Measurements from ENCODE around the gene MED27.
"Not testable (repeated sequence)": the region's sequence is repeated elsewhere in the genome, so short reads cannot be mapped to it uniquely, and the experiment has no call there.

MED27 gene

GRCh38 chr9:132014218-132014805 is 65.4 kb downstream of the MED27 start:
- no peak for DNase-seq

DNA sequence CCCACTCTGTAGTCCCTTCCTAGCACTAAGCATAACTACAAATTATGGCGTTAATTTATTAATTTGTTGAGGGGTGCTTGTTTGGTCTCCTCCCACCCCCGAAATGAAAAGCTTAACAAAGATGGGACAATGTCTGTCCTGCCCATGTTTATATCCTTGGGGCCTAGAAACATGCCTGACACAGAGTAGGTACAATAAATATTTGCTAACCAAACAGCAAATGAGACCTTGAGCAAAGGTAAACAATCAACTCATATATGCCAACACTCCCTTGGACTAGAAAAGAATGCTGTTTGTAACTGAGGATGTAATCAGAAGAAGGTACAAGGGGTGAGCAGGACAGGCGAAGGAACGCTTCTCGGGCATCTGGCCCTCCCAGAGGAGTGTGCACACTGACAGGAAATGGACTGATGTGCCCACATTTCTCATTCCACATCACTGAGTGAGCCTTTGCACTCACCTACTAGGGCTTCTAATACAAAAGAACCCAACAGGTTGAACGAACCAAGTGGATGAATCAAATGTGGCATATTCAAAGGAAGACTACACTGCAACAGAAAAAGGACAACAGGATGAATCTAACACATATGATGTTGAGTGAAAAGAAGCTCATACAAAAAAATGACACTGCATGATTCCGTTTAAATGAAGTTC is 66.8 kb downstream of the MED27 start:
- DNase-seq: no peak

GRCh38 chr9:132011896-132012295 is 67.8 kb downstream of the MED27 start:
- DNase-seq: no peak

GRCh38 chr9:132011309-132011708 is 68.4 kb downstream of the MED27 start:
- DNase-seq: no peak

DNA sequence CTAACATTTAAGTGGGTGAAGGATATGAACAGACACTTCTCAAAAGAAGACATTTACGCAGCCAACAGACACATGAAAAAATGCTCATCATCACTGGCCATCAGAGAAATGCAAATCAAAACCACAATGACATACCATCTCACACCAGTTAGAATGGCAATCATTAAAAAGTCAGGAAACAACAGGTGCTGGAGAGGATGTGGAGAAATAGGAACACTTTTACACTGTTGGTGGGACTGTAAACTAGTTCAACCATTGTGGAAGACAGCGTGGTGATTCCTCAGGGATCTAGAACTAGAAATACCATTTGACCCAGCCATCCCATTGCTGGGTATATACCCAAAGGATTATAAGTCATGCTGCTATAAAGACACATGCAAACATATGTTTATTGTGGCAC is 69.5 kb downstream of the MED27 start:
- DNase-seq: not testable (repeated sequence)

DNA sequence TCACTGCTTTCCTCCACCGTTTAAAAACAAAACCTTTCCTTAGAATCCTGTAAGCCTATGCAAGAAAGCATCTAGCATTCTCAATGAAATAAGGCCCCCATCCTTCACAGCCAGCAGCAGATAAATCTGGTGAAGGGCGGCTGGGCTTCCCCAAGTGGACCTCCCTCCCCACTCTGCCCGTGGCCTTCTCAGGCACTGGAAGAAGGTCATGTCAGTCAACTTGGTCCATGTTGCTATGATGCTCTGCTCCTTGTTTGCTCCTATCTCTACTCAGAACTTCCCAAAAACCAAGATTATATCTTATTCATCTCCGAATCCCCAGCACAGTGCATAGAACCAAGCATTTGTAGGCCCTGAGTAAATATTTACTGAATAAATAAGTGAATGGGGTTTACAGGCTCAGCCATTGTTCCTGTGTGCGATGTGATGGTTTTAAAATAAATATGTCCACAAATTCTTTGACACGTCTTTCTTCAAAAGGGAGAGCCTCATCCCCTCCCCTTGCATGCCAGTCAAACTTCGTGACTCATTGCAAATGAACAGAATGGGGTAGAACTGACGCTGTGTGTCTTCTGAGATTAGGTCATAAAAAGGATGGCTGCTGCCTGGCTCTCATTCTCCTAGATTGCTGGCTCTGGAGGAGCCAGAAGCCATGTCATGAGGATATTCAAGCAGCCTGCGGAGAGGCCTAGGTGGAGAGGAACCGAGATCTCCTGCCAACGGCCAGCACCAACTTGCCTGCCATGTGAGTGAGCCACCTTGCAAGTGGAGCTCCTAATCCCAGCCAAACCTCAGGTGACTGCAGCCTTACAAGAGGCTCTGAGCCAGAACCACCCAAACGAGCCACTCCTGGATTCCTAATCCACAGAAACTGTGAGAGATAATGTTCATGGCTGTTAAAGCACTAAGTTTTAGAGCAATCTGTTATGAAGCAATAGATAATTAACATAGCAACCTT is 70.5 kb downstream of the MED27 start:
- DNase-seq: no peak

- DNase-seq: no peak
Observed at GRCh38 chr9:132008184-132008803, 71.4 kb downstream of the MED27 start.

DNA sequence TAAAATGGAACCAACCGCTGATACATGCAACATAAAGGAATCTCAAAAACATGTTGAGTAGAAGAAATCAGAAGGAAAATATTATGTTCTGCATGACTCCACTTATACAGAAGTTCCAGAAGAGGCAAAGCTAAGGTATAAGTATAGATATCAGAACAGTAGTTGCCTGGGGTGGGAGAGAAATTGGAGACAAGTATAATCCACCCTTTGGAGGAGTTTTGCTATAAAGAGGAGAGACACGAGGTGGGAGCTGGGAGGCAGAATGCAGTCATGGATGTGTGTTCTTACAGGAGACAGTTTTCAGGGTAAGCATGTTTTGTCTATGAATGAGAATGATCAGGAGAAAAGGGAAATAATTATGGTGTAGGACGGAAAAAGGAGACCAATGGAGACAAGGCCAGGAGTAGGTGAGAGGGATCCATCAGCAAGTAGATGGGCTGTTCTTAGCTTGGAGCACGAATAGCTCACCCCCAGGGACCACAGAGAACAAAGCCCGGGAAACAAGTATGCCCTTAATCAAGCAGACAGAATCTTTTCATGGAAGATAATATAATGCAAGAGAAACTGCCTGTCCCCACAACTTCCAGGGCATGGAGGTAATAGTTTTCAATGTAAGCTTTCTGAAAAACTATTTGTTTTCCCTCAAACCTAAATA is 72.2 kb downstream of the MED27 start:
- no peak for DNase-seq

- peak; percentile 10 for DNase-seq
Observed at GRCh38 chr9:132006677-132007370, 72.8 kb downstream of the MED27 start.

DNA sequence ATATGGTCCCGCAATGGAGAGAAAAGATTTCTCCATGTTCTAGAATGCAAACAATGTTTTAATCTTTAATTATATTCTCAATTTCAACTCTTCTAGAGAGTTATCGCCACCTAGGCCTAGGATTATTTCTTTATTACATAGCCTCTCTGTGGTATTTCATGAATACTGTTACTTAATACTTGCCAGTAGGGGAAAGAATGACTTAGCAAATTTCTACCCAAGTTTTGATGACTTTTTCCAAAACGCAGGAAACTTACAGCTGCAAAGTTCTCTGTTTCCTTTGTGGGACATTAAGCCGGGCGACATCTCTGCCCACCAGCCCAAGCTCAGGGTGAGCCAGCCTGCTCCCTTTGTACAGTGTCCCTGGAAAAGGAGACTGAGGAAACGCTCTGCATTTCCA is 73.8 kb downstream of the MED27 start:
- DNase-seq: peak; percentile 9

GRCh38 chr9:132004323-132004722 is 75.3 kb downstream of the MED27 start:
- DNase-seq: no peak

- no peak for DNase-seq
Observed at GRCh38 chr9:132003896-132004295, 75.8 kb downstream of the MED27 start.

- no peak for DNase-seq
Observed at GRCh38 chr9:132003319-132003704, 76.4 kb downstream of the MED27 start.

GRCh38 chr9:132002643-132003318 is 76.9 kb downstream of the MED27 start:
- DNase-seq: no peak

DNA sequence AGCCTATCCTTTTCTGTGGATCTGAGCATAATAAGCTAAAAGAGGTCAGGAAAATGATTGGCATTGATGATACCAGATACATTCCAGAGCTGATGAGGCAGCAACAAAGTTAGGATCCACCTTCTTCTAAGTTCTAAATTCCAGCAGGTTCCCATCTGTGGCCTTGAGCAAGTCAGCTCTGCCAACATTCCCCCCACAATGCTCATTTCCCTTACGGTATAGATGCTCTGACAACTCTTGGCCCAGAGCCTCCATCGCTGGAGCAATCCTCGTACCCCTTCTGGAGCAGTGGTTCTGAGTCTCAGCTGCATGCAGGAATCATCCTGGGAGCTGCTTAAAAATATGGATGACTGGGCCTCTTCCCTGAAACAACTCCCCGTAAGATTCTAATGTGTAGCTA is 78.1 kb downstream of the MED27 start:
- no peak for DNase-seq

- DNase-seq: no peak
Observed at GRCh38 chr9:132000659-132001058, 79.0 kb downstream of the MED27 start.

GRCh38 chr9:131999692-132000551 is 79.7 kb downstream of the MED27 start:
- DNase-seq: no peak

GRCh38 chr9:131997779-131998178 is 81.9 kb downstream of the MED27 start:
- DNase-seq: no peak

- no peak for DNase-seq
Observed at GRCh38 chr9:131997076-131997475, 82.6 kb downstream of the MED27 start.

DNA sequence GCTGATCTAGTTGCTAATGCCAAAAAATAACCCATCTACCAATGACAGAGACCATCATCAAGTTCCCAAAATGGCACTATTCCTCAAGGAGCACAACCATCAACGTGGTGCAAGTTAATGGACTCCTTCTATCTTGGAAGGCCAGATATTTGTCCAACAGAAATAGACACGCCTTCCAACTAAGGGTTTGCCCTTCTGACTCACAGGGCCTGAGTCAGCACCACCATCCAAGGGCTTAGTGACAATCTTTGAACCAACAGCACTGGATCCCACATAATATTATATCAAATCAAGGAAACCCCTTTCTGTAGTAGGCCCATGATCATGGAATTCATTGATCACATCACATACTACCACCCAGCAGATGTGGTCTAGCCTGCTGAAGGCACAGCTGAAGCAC is 84.3 kb downstream of the MED27 start:
- DNase-seq: no peak
